ENCODE measurements around the gene LCA5L.
"Not testable (repeated sequence)": the region's sequence is repeated elsewhere in the genome, so short reads cannot be mapped to it uniquely, and the experiment has no call there.

LCA5L gene

DNA sequence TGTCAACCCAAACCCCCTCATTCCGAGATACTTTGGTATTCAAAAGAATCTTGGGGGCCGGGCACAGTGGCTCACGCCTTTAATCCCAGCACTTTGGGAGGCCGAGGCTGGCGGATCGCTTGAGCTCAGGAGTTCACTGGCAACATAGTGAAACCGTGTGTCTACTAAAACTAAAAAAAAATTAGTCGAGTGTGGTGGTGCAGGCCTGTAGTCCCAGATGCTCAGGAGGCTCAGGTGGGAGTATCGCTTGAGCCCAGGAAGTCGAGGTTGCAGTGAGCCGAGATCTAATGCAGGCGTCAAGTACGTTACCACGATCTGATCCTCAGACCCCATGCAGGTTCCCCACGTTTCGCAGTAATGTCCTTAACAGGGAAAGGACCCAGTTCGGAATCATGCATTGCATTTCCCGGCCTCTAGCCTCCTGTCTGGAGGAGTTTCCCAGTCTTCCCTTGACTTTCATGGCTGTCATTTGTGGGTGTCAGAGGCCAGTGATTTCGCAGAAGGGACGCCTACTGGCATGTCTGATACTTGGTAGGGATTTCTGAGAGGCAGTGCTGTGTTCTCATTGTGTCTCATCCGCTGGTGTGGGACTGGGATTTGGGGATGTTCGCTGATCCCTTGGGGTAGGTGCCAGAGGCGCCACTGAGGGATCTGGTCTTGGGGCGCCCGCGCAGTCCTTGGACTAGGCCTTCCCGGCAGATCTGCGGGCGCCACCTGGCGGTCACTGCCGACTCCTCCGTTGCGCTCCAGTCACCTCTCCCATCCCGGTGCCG lies 57.4 kb downstream of the LCA5L start:
- peak overlapping the region; percentile 46 for H3K4me3 ChIP-seq (ENCODE audit: insufficient read depth, low read depth, low read length)
- H3K4me1 ChIP-seq (ENCODE audit: control insufficient read depth, insufficient read depth, low read length): peaks cover 7% of the 10 kb centered on the region
- no peaks in the 10 kb centered on the region for H3K9me3 ChIP-seq (ENCODE audit: control insufficient read depth, low read length)
- WGBS, 2 experiments: 28 to 29% methylated on average over 35 of the region's 35 CpGs
- H3K27me3 ChIP-seq (ENCODE audit: control insufficient read depth, insufficient read depth, low read length, poor library complexity, severe bottlenecking): no peaks in the 10 kb centered on the region
- peak overlapping the region; percentile 75 for H3K27ac ChIP-seq (ENCODE audit: insufficient read depth, low read depth, low read length, poor library complexity, severe bottlenecking)
- H3K36me3 ChIP-seq (ENCODE audit: control insufficient read depth, insufficient read depth, low read length): peaks cover 6% of the 10 kb centered on the region

DNA sequence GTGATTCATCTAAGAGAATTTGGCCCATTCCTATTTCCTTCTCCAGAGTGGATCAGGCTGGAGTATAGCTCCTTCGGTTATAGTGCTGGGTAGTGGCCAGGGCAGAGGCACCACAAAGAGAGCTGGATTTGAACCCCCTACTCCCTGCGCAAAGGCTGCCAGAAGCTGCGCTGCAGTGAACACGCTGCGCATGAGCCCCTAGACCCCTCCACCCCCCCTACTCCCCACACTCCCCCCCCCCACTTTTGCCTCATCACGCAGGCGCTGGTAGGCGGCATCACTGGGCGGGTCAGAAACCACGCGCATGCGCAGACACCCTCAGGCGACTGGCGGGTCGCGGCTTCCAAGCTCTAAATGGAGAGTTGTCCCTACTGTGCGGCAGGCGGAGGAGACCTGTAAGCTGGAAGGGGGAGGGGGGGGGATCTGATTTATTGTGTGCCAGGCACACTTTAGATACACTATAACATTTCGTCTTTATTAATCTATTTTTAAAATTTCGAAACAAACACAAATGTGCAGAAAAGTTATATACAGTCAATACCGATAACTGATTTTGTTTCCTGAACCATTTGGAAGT lies 58.0 kb downstream of the LCA5L start:
- H3K4me1 ChIP-seq (ENCODE audit: control insufficient read depth, insufficient read depth, low read length): peaks cover 7% of the 10 kb centered on the region
- H3K4me3 ChIP-seq (ENCODE audit: insufficient read depth, low read depth, low read length): peak overlapping the region; percentile 46
- no peaks in the 10 kb centered on the region for H3K9me3 ChIP-seq (ENCODE audit: control insufficient read depth, low read length)
- no peaks in the 10 kb centered on the region for H3K36me3 ChIP-seq (ENCODE audit: control insufficient read depth, insufficient read depth, low read length)
- no peaks in the 10 kb centered on the region for H3K27me3 ChIP-seq (ENCODE audit: control insufficient read depth, insufficient read depth, low read length, poor library complexity, severe bottlenecking)
- WGBS, 2 experiments: 8 to 10% methylated on average over 17 to 21 of the region's 21 CpGs
- H3K27ac ChIP-seq (ENCODE audit: insufficient read depth, low read depth, low read length, poor library complexity, severe bottlenecking): no peak overlapping the region

DNA sequence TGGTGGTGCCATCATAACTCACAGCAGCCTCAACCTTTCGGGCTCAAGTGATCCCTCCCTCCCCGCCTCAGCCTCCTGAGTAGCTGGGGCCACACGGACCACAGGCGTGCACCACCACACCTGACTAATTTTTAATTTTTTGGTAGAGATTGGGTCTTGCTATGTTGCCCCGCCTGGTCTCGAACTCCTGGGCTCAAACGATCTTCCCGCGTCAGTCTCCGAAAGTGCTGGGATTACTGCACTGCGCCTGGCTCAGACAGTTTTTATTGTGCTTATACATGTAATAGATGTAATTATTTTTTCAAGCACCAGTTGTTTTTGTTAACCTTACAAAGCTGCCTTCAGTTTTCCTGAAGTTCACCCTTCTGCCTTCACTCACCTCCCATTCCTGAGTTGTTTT lies 58.7 kb downstream of the LCA5L start:
- 93 to 95% methylated on average over 9 to 11 of the region's 11 CpGs for WGBS, 2 experiments
- Histone ChIP-seq H3K4me3 (ENCODE audit: insufficient read depth, low read depth, low read length) (no peak overlapping the region), H3K27ac (ENCODE audit: insufficient read depth, low read depth, low read length, poor library complexity, severe bottlenecking) (no peak overlapping the region), H3K4me1 (ENCODE audit: control insufficient read depth, insufficient read depth, low read length) (peaks cover 7% of the 10 kb centered on the region), H3K36me3 (ENCODE audit: control insufficient read depth, insufficient read depth, low read length) (no peaks in the 10 kb centered on the region), H3K9me3 (ENCODE audit: control insufficient read depth, low read length) (no peaks in the 10 kb centered on the region), H3K27me3 (ENCODE audit: control insufficient read depth, insufficient read depth, low read length, poor library complexity, severe bottlenecking) (no peaks in the 10 kb centered on the region)

- Histone ChIP-seq H3K36me3 (ENCODE audit: control insufficient read depth, insufficient read depth, low read length) (no peaks in the 10 kb centered on the region), H3K27me3 (ENCODE audit: control insufficient read depth, insufficient read depth, low read length, poor library complexity, severe bottlenecking) (no peaks in the 10 kb centered on the region), H3K9me3 (ENCODE audit: control insufficient read depth, low read length) (no peaks in the 10 kb centered on the region), H3K4me1 (ENCODE audit: control insufficient read depth, insufficient read depth, low read length) (peaks cover 8% of the 10 kb centered on the region), H3K4me3 (ENCODE audit: insufficient read depth, low read depth, low read length) (no peak overlapping the region), H3K27ac (ENCODE audit: insufficient read depth, low read depth, low read length, poor library complexity, severe bottlenecking) (no peak overlapping the region)
- WGBS, 2 experiments: 80 to 82% methylated on average over 13 of the region's 13 CpGs
Observed at GRCh38 chr21:39386194-39386593, 59.4 kb downstream of the LCA5L start.

GRCh38 chr21:39385299-39386145 lies 60.1 kb downstream of the LCA5L start:
- 95% methylated on average over 50 of the region's 50 CpGs for WGBS, 2 experiments
- no peak overlapping the region for H3K27ac ChIP-seq (ENCODE audit: insufficient read depth, low read depth, low read length, poor library complexity, severe bottlenecking)
- H3K4me3 ChIP-seq (ENCODE audit: insufficient read depth, low read depth, low read length): no peak overlapping the region
- H3K36me3 ChIP-seq (ENCODE audit: control insufficient read depth, insufficient read depth, low read length): no peaks in the 10 kb centered on the region
- H3K9me3 ChIP-seq (ENCODE audit: control insufficient read depth, low read length): no peaks in the 10 kb centered on the region
- no peaks in the 10 kb centered on the region for H3K27me3 ChIP-seq (ENCODE audit: control insufficient read depth, insufficient read depth, low read length, poor library complexity, severe bottlenecking)
- H3K4me1 ChIP-seq (ENCODE audit: control insufficient read depth, insufficient read depth, low read length): peaks cover 11% of the 10 kb centered on the region

DNA sequence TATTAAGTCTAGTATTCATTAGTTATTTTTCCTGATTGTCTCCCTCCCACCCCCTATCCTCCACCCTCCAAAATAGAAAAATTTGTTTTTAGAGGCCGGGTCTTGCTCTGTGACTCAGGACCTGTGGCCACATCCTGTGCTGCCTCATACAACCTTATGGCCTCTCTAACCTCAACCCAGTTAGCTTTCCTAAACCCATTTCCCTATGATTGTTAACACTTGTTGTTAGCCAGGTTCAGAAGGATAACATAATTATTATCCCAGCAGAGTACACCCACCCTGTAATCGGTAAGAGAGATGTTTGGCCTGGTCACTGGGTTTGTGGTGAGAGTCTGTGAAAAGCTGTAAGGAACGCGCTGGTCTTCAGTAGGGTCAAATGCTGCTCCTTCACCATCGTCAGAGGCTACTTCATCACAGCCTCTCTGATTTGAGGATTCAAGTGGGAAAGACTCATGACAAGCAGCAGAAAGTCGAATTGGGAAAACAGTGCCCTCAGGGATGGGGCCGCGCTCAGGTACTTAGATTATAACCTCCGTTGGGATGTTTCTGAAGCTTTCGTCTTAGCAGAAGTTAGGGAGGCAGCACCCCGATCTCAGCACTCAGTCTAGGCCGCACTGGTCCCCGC lies 60.8 kb downstream of the LCA5L start:
- no peaks in the 10 kb centered on the region for H3K9me3 ChIP-seq (ENCODE audit: control insufficient read depth, low read length)
- H3K36me3 ChIP-seq (ENCODE audit: control insufficient read depth, insufficient read depth, low read length): no peaks in the 10 kb centered on the region
- WGBS, 2 experiments: 93 to 94% methylated on average over 13 of the region's 13 CpGs
- no peak overlapping the region for H3K27ac ChIP-seq (ENCODE audit: insufficient read depth, low read depth, low read length, poor library complexity, severe bottlenecking)
- H3K27me3 ChIP-seq (ENCODE audit: control insufficient read depth, insufficient read depth, low read length, poor library complexity, severe bottlenecking): no peaks in the 10 kb centered on the region
- no peak overlapping the region for H3K4me3 ChIP-seq (ENCODE audit: insufficient read depth, low read depth, low read length)
- H3K4me1 ChIP-seq (ENCODE audit: control insufficient read depth, insufficient read depth, low read length): peaks cover 11% of the 10 kb centered on the region

GRCh38 chr21:39382096-39382495 lies 63.5 kb downstream of the LCA5L start:
- H3K4me1 ChIP-seq (ENCODE audit: control insufficient read depth, insufficient read depth, low read length); H3K27ac ChIP-seq (ENCODE audit: insufficient read depth, low read depth, low read length, poor library complexity, severe bottlenecking); H3K27me3 ChIP-seq (ENCODE audit: control insufficient read depth, insufficient read depth, low read length, poor library complexity, severe bottlenecking); H3K36me3 ChIP-seq (ENCODE audit: control insufficient read depth, insufficient read depth, low read length); H3K4me3 ChIP-seq (ENCODE audit: insufficient read depth, low read depth, low read length); H3K9me3 ChIP-seq (ENCODE audit: control insufficient read depth, low read length): not testable (repeated sequence)
- WGBS, 2 experiments: 94% methylated on average over 7 of the region's 7 CpGs

- 47 to 52% methylated on average over 12 of the region's 12 CpGs for WGBS, 2 experiments
- Histone ChIP-seq H3K27me3 (ENCODE audit: control insufficient read depth, insufficient read depth, low read length, poor library complexity, severe bottlenecking) (no peaks in the 10 kb centered on the region), H3K27ac (ENCODE audit: insufficient read depth, low read depth, low read length, poor library complexity, severe bottlenecking) (no peak overlapping the region), H3K9me3 (ENCODE audit: control insufficient read depth, low read length) (no peaks in the 10 kb centered on the region), H3K4me1 (ENCODE audit: control insufficient read depth, insufficient read depth, low read length) (peaks cover 4% of the 10 kb centered on the region), H3K4me3 (ENCODE audit: insufficient read depth, low read depth, low read length) (peak overlapping the region; percentile 93), H3K36me3 (ENCODE audit: control insufficient read depth, insufficient read depth, low read length) (no peaks in the 10 kb centered on the region)
Observed at GRCh38 chr21:39381009-39381408, 64.6 kb downstream of the LCA5L start.

DNA sequence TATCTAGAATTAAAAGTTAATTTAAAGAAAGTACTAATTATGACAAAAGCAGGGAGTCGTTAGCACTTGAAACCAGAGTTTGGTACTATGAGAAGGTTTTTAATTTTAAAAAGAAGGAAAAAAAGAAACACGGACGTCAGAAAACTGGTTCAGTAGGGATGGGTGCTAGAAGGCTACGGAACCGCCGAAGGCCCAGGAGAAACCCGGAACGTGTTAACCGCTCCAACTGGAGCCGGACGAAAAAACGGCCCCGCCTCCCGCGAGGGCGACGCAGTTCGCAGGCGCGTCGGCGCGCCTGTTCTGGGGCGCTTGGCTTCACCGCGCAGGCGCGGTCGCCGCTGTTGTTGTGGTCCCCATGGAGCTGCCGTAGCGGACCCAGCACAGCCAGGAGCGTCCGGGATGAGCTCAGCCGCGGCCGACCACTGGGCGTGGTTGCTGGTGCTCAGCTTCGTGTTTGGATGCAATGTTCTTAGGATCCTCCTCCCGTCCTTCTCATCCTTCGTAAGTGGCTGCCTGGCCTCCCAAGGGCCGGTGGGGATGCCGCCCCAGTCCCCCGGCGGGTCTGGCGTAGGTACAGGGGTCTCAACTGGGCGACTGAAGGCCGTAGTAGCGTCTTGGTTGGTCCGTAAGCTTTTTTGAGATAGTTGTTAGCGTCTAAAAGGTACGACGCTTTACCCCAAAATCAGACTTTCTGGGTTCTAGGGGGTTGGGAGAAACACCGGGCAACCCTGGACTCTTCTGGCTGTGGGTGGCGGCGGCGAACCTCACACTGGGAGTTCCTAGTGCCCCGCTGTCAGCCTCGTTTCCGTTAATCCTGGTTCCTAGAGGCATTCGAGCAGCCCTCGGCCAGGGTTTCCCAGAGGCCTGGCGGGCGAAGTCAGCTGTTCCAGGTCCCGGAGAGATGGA lies 65.3 kb downstream of the LCA5L start:
- Histone ChIP-seq H3K27me3 (ENCODE audit: control insufficient read depth, insufficient read depth, low read length, poor library complexity, severe bottlenecking) (no peaks in the 10 kb centered on the region), H3K4me1 (ENCODE audit: control insufficient read depth, insufficient read depth, low read length) (peaks cover 4% of the 10 kb centered on the region), H3K4me3 (ENCODE audit: insufficient read depth, low read depth, low read length) (peak overlapping the region; percentile 93), H3K36me3 (ENCODE audit: control insufficient read depth, insufficient read depth, low read length) (no peaks in the 10 kb centered on the region), H3K9me3 (ENCODE audit: control insufficient read depth, low read length) (no peaks in the 10 kb centered on the region), H3K27ac (ENCODE audit: insufficient read depth, low read depth, low read length, poor library complexity, severe bottlenecking) (peak overlapping the region; percentile 85)
- 2% methylated on average over 65 of the region's 65 CpGs for WGBS, 2 experiments
